Ammon's horn (tissue), 1 donor: ENCODE data around the gene CHD6.

Experiments used
- DNase-seq: peaks from one replicate; pipeline ENCODE4 v3.0.0-alpha.2; 2016; ENCODE audit warnings: low spot score

The CHD6 gene

GRCh38 chr20:41366546-41367392 lies 251.4 kb downstream of the CHD6 start, which contains the start of gene EMILIN3:
Gene EMILIN3 (minus strand): TSS chr20:41366818. CDS start chr20:41366634, 184 bp downstream.
- no peak for DNase-seq

GRCh38 chr20:41365777-41366545 lies 252.2 kb downstream of the CHD6 start:
- no peak for DNase-seq

- DNase-seq, result no peak
Measured at GRCh38 chr20:41364967-41365765, 253.0 kb downstream of the CHD6 start.

GRCh38 chr20:41364236-41364855 lies 253.8 kb downstream of the CHD6 start:
- no peak for DNase-seq

GRCh38 chr20:41363601-41364000 lies 254.6 kb downstream of the CHD6 start:
- no peak for DNase-seq

GRCh38 chr20:41362748-41363140 lies 255.4 kb downstream of the CHD6 start:
- no peak for DNase-seq

GRCh38 chr20:41361757-41362747 lies 256.1 kb downstream of the CHD6 start:
- DNase-seq, result peak; percentile 19

GRCh38 chr20:41360831-41361756 lies 257.1 kb downstream of the CHD6 start:
- no peak for DNase-seq

GRCh38 chr20:41359541-41360011 lies 258.6 kb downstream of the CHD6 start:
- peak; percentile 14 for DNase-seq

- DNase-seq, result no peak
Measured at GRCh38 chr20:41358717-41359116, 259.5 kb downstream of the CHD6 start.

- no peak for DNase-seq
Measured at GRCh38 chr20:41358230-41358629, 259.9 kb downstream of the CHD6 start.

GRCh38 chr20:41357424-41358163 lies 260.6 kb downstream of the CHD6 start:
- no peak for DNase-seq

GRCh38 chr20:41356951-41357350 lies 261.2 kb downstream of the CHD6 start:
- DNase-seq, result no peak

- DNase-seq, result no peak
Measured at GRCh38 chr20:41355598-41356203, 262.5 kb downstream of the CHD6 start.

GRCh38 chr20:41355192-41355591 lies 263.0 kb downstream of the CHD6 start:
- no peak for DNase-seq

GRCh38 chr20:41353530-41353929 lies 264.6 kb downstream of the CHD6 start:
- DNase-seq, result no peak

- no peak for DNase-seq
Measured at GRCh38 chr20:41352666-41353065, 265.5 kb downstream of the CHD6 start.

- DNase-seq, result no peak
Measured at GRCh38 chr20:41352106-41352505, 266.1 kb downstream of the CHD6 start.
